GM19468 (cell line): ENCODE measurements around the gene CFAP299.
"Not testable (repeated sequence)": the region's sequence is repeated elsewhere in the genome, so short reads cannot be mapped to it uniquely, and the experiment has no call there.

ENCODE experiments used
- ATAC-seq: cut with Tn5 transposase; IDR thresholded peaks from one replicate; pipeline ENCODE4 v1.9.1; 2021; ENCODE audit warnings: mild to moderate bottlenecking, moderate library complexity, moderate number of reproducible peaks; ENCODE audit not compliant: unreplicated experiment; ENCODE audit errors: extremely low read depth

The CFAP299 gene

DNA sequence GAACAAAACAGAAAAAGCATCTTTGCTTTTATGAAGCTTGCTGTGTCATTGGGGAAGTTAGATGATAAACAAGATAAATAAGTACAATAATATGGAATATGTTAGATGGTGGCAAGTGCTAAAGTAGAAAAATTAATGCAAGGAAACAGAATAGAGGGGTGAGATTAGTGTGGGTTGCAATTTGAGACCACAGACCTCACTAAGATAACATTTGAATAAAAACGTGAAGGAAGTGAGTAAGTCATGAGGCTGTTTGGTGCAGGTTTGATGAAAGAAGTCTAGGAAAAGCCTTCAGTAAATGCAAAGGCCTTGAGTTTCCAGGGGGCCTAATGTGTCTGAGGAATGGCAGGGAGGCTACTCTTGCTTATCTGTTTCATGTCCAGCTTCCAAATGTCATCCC, 102.5 kb downstream of the CFAP299 start:
- ATAC-seq, result no peak

DNA sequence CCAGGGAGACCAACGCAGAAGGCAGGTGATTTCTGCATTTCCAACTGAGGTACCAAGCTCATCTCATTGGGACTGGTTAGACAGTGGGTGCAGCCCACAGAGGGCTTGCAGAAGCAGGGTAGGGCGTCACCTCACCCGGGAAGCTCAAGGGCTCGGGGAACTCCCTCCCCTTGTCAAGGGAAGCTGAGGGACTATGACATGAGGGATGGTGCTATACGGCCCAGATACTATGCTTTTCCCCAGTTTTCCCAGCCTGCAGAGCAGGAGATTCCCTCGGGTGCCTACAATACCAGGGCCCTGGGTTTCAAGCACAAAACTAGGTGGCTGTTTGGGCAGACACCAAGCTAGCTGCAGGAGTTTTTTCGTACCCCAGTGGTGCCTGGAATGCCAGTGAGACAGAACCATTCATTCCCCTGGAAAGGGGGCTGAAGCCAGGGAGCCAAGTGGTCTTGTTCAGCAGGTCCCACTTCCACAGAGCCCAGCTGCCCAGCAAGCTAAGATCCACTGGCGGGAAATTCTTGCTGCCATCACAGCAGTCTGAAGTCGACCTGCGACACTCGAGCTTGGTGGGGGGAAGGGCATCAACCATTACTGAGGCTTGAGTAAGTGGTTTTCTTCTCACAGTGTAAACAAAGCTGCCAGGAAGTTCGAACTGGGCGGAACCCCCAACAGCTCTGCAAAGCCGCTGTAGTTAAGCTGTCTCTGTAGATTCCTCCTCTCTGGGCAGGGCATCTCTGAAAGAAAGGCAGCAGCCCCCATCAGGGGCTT, 103.9 kb downstream of the CFAP299 start:
- not testable (repeated sequence) for ATAC-seq

DNA sequence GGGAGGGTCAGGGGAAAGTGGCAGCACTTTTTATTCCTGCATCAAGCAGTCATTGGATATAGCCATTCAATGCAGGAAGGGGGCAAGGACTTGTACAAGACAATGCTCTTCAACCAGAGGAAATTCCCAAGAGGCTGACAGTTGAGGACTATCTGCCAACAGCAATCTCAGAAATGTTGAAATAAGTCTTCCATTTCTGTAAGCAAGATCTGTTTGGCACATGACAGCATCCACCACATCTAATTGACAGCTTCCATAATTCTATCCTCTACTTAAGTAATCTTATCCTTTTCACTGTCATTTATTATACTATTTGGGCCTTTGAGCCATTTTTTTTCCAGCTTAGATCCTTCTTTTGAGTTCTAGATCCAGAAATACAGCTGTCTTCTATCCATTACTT, 110.7 kb downstream of the CFAP299 start:
- ATAC-seq, result no peak

DNA sequence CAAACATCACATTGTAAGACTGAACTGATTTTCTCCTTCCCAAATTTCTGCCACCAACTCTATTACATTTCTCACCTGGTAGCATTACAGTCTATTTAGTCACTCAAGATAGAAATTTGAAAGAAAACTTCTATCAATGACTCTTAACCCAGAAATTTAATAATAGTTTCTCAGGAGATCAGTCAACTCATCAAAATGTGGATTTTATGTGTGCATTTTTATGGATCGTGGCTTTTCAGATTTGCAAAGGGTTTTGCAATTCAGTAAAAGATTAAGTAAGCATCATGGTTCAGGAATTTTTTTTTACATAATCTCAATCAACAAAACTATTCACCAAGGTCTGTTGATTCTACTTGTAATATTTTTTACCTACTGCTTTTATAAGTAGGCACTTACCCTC, 111.1 kb downstream of the CFAP299 start:
- ATAC-seq, result no peak

DNA sequence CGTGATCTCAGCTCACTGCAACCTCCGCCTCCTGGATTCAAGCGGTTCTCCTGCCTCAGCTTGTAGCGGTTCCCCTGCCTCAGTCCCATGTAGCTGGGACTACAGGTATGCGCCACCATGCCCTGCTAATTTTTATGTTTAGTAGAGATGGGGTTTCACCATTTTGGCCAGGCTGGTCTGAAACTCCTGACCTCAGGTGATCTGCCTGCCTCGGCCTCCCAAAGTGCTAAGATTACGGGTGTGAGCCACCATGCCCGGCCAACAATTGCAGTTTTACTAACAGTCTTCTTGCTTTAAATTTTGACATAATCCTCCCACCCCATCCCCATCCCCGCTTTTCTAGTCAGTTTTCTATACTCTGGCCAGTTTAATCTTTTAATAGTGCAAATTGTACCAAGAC, 112.0 kb downstream of the CFAP299 start:
- ATAC-seq, result no peak

DNA sequence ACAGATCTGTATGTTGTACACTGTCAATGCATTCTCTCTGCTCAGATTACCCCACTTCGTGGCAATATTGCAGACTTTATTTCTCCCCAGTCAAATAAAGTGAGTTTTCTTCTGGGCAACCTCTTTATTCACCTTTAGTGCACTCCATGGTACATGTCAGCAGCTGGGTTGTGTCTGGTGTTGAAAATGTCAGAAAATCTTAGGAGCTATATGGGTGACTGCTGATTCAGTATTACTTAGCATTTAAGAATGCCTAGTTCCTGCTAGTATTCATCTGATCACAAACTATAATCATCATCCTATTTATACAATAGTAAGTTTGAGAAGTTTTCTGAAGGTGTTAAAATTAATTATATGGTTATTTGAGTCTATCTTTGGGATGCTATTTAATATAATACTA, 112.5 kb downstream of the CFAP299 start:
- ATAC-seq, result no peak

DNA sequence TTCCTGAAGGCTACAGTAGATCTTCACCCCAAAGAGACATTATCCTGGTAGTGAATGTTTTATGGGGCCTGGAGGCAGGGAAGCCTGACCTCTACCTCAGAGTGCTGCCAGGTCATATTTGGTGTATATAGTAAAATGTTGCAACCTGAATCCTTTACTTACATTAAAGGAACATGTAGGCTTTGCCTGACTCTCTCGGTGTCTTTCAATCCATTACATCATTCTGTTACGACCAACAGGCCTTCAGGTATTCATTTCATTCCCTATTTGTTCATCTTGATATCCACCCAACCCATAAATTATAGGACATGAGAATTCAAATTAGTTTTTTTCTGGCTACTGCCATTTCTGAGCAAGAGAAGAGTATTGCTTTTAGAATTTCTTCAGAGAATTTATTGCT, 116.5 kb downstream of the CFAP299 start:
- no peak for ATAC-seq

DNA sequence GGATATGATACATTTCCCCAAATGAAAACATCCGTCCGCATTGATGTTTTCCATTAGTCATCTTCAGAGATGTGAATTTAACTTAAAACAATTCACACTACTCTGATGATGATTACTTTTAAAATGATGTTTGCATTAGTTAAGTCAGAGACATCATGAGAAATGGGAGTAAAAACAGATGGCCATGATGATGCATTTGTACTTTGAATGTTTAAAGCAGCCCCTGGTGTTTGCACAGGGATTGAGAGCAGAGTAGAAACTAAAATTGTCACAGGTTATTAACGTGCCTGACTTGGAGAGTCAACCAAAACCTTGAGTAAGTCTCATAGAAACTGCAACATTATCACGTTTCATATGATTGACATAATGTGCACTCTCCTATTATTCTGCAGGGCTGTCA, 117.2 kb downstream of the CFAP299 start:
- ATAC-seq, result no peak

DNA sequence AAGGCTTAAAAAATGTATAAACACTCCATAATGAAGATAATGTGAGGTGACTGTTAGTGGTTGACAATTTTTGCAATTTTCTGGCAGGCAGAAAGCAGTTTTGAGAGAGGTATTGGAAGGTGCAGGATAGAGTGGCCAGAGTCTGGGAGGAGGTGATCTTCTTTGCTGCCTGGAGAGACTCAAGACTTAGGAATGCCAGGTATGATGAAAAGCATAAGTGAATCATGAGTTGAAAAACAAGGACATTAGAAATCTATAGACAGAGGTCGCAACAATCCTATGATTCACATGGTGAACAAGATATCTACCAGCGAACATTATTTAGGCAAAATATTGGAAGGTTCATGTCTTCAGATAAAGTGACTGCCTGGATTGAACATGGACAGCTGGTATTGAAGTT, 118.5 kb downstream of the CFAP299 start:
- ATAC-seq, result no peak

DNA sequence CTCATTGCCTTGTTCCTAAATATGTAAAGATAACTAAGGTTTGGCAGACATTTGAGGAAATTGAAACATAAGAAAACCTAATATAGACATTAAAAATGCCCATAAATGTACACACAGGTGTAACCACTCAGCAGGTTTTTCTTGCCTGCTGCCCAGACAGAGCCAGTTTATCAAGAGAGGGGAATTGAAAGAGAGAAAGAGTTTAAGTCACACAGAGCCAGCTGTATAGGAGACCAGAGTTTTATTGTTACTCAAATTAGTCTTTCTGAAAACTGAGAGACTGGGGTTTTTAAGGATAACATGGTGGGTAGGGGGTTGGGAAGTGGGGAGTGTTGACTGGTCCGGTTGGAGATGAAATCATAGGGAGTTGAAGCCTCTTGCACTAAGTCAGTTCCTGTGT, 119.0 kb downstream of the CFAP299 start:
- ATAC-seq, result no peak

DNA sequence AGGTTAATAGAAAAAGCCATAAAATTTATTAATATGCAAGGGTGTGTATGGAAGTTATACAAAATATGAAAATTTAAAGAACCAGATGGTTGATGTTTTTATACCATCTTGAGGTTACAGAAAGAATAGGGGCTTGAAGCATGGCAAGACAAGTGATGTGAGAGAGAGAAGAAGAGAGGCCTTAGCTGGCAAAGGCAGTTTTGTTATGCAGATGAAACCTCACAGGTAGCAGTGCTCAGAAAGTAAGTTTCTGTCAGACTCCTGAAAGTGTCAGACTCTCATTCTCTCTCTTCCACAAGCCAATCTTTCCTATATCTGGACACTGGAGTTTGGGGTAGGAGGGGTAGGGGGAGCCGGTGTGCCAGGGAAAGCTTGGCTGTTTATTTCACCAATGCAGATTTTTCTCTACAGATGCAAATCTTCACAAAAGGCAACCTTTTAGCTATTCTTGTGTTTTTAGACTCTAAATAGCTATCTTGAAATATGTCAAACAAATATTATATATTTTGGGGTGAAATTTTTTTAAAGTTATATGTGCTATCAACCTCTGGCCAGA, 124.5 kb downstream of the CFAP299 start:
- ATAC-seq, result no peak

DNA sequence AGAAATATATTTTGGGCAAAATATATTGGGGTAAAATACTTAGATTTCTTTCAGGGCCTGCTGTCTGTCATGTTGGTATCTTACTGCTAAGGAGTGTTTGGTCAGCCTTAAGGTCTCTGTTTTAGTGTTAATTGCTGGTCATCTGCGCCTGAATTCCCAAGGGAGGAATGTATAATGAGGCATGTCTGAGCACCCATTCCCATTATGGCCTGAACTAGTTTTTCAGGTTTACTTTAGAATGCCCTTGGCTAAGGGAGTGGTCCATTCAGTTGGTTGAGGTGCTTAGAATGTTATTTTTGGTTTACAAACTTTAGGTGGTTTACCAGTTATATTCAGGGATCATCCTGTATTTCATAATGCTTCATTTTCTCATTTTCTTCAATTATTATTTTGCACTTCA, 125.9 kb downstream of the CFAP299 start:
- no peak for ATAC-seq

DNA sequence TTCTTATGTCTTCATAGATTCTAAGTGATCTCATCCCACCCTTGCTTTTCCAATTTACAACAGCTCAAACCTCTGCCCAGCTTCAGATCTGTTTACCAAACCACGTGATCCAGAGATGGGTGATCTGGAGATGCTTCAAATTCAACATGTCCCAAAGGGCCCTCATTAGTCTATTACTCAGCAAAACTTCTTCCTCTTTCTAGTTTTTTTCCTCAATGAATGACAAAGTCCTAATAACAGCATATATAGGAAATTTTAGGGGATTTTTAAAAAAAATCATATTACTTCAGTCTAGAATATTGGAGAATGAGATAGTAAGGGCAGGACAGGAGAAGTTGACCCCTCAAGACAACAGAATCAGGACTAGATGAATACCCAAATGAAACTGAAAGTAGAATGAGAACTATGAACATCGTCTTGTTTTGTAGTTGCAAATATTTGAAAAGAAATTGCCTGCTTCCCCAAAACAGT, 127.1 kb downstream of the CFAP299 start:
- no peak for ATAC-seq

DNA sequence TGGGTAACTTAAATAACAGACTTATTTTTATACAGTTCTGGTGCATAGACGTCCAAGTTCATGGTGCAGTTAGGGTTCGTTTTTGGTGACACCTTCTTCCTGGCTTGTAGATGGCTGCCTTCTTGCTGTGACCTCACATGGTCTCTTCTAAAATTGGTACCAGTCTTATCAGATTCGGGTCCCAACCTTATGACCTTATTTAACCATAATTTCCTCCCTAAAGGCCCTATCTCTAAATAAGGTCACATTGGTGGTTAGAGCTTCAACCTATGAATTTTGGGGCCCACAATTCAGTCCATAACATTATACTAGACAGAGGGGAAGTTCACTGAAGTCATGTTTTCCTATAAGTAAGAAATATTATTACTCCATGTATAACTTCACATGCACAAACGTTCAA, 128.0 kb downstream of the CFAP299 start:
- ATAC-seq, result no peak

DNA sequence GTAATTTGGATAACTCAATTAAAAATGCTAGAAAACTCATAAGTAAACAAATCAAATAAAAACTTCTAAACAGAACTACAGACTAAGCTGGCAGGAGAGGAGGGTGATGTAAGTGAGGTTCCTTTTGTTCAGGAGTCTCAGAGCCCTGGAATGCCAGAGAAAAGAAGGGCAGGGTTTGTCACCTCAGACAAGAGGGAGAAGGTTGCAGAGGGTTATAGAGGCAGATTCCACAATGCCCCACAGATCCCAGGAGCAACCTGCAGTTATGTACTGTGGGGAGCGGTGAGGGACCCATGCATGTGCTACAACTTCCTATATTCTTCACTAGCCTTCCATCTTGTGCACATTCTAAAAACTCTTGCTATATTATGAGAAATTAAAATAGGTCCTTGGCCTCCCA, 129.7 kb downstream of the CFAP299 start:
- ATAC-seq, result no peak

DNA sequence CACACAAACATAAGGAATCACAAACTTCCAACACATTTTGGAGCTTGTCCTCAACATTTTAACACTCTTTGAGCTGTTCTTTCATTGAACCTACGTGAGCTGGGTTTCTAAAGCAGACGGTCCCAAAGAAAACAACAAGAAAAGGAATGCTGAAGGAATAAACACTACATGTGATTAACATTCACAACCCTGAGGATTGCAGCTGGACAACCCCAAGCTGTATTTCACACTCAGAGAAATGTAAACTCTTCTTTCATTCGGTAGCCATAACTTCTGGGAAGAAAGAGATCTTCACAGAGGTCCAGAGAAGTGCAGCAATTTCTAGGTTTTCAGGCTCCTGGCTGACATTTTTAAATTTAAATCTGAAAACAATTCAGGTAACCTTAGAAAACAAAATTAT, 130.2 kb downstream of the CFAP299 start:
- no peak for ATAC-seq

DNA sequence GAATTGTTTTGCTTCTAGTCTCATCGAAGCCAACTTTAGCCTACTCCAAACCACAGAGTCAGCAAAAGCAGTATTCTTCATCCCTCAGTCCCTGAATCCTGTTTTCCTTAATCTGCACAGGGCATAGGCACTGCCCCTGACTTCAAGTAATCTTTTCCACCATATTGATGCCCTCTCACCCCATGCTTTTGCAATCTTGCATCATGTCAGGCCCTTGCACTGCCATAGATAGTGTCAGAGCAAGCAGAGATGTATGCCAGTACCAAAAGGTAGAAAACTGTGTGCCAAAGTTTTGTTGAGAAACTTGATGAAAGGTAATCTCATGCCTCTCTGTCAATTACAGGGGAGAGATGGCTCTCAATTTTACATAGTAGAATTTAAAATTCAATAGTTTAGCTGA, 131.1 kb downstream of the CFAP299 start:
- no peak for ATAC-seq

DNA sequence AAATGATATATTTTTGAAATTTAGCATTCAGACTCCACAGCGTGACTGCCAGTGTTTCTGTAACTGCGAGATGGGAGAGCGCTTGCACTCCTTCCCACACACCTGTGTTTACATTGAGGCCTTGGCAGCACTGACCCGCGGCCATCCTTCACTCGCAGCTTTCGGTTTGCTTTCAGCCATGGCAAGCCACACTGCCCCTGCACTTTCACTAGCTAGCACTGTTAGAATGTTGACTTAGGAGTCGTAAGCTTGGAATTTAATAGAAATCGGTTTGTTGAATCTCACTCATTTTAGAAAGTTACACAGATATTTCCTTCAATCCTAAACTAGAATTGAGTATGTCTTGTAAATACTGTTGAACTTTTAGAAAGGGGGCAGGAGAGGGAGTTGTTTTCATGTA, 136.2 kb downstream of the CFAP299 start:
- ATAC-seq, result no peak

DNA sequence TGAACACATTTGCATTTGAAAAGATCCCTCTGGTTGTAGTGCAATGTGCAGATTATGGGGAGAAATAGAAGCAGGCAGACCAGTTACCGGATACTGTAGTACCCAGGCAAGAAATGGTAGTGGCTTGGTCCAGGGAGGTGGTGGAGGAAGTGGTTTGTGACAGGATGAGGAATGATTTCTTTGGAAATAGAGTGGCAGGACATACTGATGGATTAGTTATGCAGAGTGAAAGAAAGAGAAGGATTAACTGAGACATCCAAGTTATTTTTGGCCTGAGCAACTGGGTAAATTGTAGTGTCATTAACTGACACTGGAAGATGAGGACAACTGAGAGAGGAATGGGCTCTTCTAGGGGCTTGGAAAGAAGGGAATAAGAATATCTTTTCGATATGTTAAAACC, 139.7 kb downstream of the CFAP299 start:
- ATAC-seq, result no peak

DNA sequence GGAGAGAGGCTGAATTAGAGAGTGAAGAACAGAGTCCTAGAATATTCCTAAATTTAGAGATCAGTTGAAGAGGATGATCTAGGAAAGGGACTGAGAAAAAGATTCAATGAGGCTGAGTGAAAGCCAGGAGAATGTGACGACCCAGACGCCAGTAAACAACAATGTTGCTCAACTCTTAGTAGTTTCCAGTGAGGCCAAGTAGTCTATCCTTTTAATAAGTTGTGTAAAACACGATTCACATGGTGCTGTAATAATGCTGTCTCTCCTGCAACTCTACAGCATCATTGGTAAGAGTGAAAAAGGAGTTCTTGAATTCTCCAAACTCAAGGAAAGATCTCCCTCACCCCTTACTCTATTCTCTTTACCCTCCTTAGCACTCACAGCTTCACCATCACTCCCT, 140.3 kb downstream of the CFAP299 start:
- no peak for ATAC-seq

DNA sequence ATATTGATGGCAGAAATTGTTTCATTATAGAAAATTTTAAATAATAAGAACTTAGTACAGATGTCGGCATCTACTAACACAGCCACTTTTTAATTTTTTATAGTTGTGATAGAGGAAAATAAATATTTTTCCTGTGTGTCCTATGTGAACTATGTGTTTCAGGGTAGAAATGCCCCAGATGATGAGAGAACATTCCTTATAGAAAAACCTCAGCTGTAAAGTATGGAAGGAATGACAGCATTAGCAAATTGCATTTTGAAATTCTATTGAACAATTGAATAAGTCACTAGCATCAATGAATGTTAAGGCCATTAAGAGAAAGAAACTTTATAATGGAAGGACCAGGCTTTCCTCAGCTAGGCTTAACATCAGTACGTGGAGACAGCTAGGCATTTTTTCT, 149.2 kb downstream of the CFAP299 start:
- ATAC-seq, result no peak

DNA sequence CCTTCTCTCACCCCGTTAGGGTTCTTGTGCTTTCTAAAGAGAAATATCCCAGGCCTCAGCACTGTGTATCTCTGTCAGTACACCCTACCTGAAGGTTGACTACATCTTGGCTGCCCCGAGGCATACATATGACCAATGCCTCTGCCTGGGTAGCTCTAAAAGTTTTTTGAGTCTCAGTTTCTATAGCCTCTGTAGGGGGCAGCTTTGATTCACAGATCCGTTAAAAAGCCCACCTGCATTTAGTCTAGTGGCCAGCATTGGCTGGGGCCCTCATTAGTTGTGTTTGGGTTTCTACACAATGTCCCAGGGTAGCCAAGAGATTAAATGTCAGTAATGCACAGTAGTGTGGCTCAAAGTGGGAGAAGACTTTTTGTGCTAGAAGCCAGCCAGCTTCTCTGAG, 151.1 kb downstream of the CFAP299 start:
- no peak for ATAC-seq
